ENCODE measurements around the gene REEP3. TPM values are rescaled to one million over a fixed set of nuclear protein-coding genes. Genes with fewer than 3 reads are reported as not detected.
"Not testable (repeated sequence)": the region's sequence is repeated elsewhere in the genome, so short reads cannot be mapped to it uniquely, and the experiment has no call there.

REEP3 gene
- total and polyA plus RNA-seq, 2 donors (not counting 1 experiment from before 2014, with no cell fraction given): 2.2 to 8.8 TPM

- H3K27ac ChIP-seq (ENCODE audit: low read length in 2 of 2): no peak overlapping the region
- no peaks in the 10 kb centered on the region for H3K9me3 ChIP-seq (ENCODE audit: control extremely low read depth in 1 of 3, control insufficient read depth in 2 of 3, insufficient read depth in 1 of 3, low read length in 2 of 3)
- no peaks in the 10 kb centered on the region for H3K36me3 ChIP-seq (replicated peaks in 1 of 2; ENCODE audit: control extremely low read depth in 1 of 2, control insufficient read depth in 1 of 2, extremely low read depth in 1 of 2, insufficient read depth in 2 of 2, low read length in 1 of 2)
- no peak overlapping the region for H3K4me3 Mint-ChIP-seq
- WGBS (ENCODE audit: insufficient coverage): 80% methylated on average over 1 of the region's 4 CpGs
- intact Hi-C loops (cut with micrococcal nuclease): no loop called here
- H3K9ac ChIP-seq (ENCODE audit: low read length): no peak overlapping the region
- ChIA-PET POLR2A (no interaction called here), CTCF (interaction anchor here (0.6 kb wide), 1 partner anchor 218 kb away, joined by 3 read pairs; no protein-coding TSS in a partner anchor)
- ATAC-seq (ENCODE audit: low read depth) (no peak), DNase-seq (no peak)
- H3K4me1 ChIP-seq (ENCODE audit: control insufficient read depth in 2 of 2, insufficient read depth in 2 of 2, low read length in 2 of 2): no peaks in the 10 kb centered on the region
- H3K4me1 Mint-ChIP-seq: no peaks in the 10 kb centered on the region
- H3K4me2 ChIP-seq (replicated peaks; ENCODE audit: low read depth, low read length, poor library complexity, severe bottlenecking): no peak overlapping the region
- TF ChIP-seq, protein P1, sequence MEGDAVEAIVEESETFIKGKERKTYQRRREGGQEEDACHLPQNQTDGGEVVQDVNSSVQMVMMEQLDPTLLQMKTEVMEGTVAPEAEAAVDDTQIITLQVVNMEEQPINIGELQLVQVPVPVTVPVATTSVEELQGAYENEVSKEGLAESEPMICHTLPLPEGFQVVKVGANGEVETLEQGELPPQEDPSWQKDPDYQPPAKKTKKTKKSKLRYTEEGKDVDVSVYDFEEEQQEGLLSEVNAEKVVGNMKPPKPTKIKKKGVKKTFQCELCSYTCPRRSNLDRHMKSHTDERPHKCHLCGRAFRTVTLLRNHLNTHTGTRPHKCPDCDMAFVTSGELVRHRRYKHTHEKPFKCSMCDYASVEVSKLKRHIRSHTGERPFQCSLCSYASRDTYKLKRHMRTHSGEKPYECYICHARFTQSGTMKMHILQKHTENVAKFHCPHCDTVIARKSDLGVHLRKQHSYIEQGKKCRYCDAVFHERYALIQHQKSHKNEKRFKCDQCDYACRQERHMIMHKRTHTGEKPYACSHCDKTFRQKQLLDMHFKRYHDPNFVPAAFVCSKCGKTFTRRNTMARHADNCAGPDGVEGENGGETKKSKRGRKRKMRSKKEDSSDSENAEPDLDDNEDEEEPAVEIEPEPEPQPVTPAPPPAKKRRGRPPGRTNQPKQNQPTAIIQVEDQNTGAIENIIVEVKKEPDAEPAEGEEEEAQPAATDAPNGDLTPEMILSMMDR (IDR thresholded peaks at IDR 0.05): no peak
- TF ChIP-seq EZH2 (IDR thresholded peaks at IDR 0.05; ENCODE audit: borderline replicate concordance, insufficient read depth, low read depth, low read length, poor library complexity, severe bottlenecking): no peak
- no peaks in the 10 kb centered on the region for H3K9me3 Mint-ChIP-seq (ENCODE audit: insufficient read depth)
- H3K27ac Mint-ChIP-seq: no peak overlapping the region
- no peak overlapping the region for H3K4me3 ChIP-seq (ENCODE audit: control extremely low read depth in 1 of 5, extremely low read depth in 1 of 5, insufficient read depth in 1 of 5, low read depth in 2 of 5, low read length in 4 of 5)
- H2AFZ ChIP-seq (ENCODE audit: insufficient read depth, low read depth, low read length, poor library complexity, severe bottlenecking): no peak overlapping the region
- peaks cover 31% of the 10 kb centered on the region for H3K79me2 ChIP-seq (ENCODE audit: control insufficient read depth, insufficient read depth, low read length)
- H4K20me1 ChIP-seq (ENCODE audit: control insufficient read depth, insufficient read depth, low read length, poor library complexity, severe bottlenecking): no peaks in the 10 kb centered on the region
- H3K27me3 ChIP-seq (replicated peaks in 1 of 4; ENCODE audit: control extremely low read depth in 1 of 4, control insufficient read depth in 3 of 4, insufficient read depth in 4 of 4, low read length in 3 of 4): no peaks in the 10 kb centered on the region
- no peaks in the 10 kb centered on the region for H3K27me3 Mint-ChIP-seq
Observed at GRCh38 chr10:63562857-63563256, 41.7 kb downstream of the REEP3 start.

GRCh38 chr10:63563623-63564022 is 42.4 kb downstream of the REEP3 start:
- Histone ChIP-seq H2AFZ (ENCODE audit: insufficient read depth, low read depth, low read length, poor library complexity, severe bottlenecking) (no peak overlapping the region), H3K4me3 (ENCODE audit: control extremely low read depth in 1 of 5, extremely low read depth in 1 of 5, insufficient read depth in 1 of 5, low read depth in 2 of 5, low read length in 4 of 5) (no peak overlapping the region), H3K27ac (ENCODE audit: low read length in 2 of 2) (no peak overlapping the region), H4K20me1 (ENCODE audit: control insufficient read depth, insufficient read depth, low read length, poor library complexity, severe bottlenecking) (no peaks in the 10 kb centered on the region), H3K4me1 (ENCODE audit: control insufficient read depth in 2 of 2, insufficient read depth in 2 of 2, low read length in 2 of 2) (no peaks in the 10 kb centered on the region), H3K9me3 (ENCODE audit: control extremely low read depth in 1 of 3, control insufficient read depth in 2 of 3, insufficient read depth in 1 of 3, low read length in 2 of 3) (no peaks in the 10 kb centered on the region), H3K9ac (ENCODE audit: low read length) (no peak overlapping the region), H3K4me2 (replicated peaks; ENCODE audit: low read depth, low read length, poor library complexity, severe bottlenecking) (no peak overlapping the region), H3K79me2 (ENCODE audit: control insufficient read depth, insufficient read depth, low read length) (peaks cover 24% of the 10 kb centered on the region), H3K36me3 (replicated peaks in 1 of 2; ENCODE audit: control extremely low read depth in 1 of 2, control insufficient read depth in 1 of 2, extremely low read depth in 1 of 2, insufficient read depth in 2 of 2, low read length in 1 of 2) (no peaks in the 10 kb centered on the region), H3K27me3 (replicated peaks in 1 of 4; ENCODE audit: control extremely low read depth in 1 of 4, control insufficient read depth in 3 of 4, insufficient read depth in 4 of 4, low read length in 3 of 4) (no peaks in the 10 kb centered on the region)
- no peak for TF ChIP-seq EZH2 (IDR thresholded peaks at IDR 0.05; ENCODE audit: borderline replicate concordance, insufficient read depth, low read depth, low read length, poor library complexity, severe bottlenecking)
- TF ChIP-seq, protein P1 (IDR thresholded peaks at IDR 0.05): no peak
- intact Hi-C loops (cut with micrococcal nuclease): no loop called here
- DNase-seq (no peak), ATAC-seq (ENCODE audit: low read depth) (no peak)
- Mint-ChIP-seq H3K9me3 (ENCODE audit: insufficient read depth) (no peaks in the 10 kb centered on the region), H3K4me1 (no peaks in the 10 kb centered on the region), H3K27ac (no peak overlapping the region), H3K27me3 (no peaks in the 10 kb centered on the region), H3K4me3 (no peak overlapping the region)
- ChIA-PET POLR2A (no interaction called here), CTCF (no interaction called here)
- WGBS (ENCODE audit: insufficient coverage): no CpG with 5 or more reads among the region's 3 CpGs

DNA sequence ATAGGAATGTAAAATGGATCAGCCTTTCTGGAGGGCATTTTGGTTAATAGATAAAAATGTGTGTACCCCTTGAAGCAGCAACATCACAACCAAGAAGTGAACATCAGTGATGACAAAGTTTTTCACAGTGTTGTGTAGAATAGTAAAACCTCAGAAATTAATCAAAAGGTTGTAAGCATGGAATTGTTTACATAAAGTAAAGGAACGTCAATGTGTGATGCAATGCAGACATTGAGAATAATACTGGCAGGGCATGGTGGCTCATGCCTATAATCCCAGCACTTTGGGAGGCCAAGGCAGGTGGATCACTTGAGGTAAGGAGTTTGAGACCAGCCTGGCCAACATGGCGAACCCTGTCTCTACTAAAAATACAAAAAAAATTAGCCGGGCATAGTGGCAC is 43.5 kb downstream of the REEP3 start:
- POLR2A ChIA-PET: not testable (repeated sequence)

More for the DNA sequence above, 43.5 kb downstream of the REEP3 start:
- no CpG with 5 or more reads among the region's 3 CpGs for WGBS (ENCODE audit: insufficient coverage)
- H2AFZ ChIP-seq (ENCODE audit: insufficient read depth, low read depth, low read length, poor library complexity, severe bottlenecking); H3K9ac ChIP-seq (ENCODE audit: low read length); H3K27ac Mint-ChIP-seq; intact Hi-C loops (cut with micrococcal nuclease); H3K27ac ChIP-seq (ENCODE audit: low read length in 2 of 2); H4K20me1 ChIP-seq (ENCODE audit: control insufficient read depth, insufficient read depth, low read length, poor library complexity, severe bottlenecking); H3K4me2 ChIP-seq (replicated peaks; ENCODE audit: low read depth, low read length, poor library complexity, severe bottlenecking); ATAC-seq (ENCODE audit: low read depth); DNase-seq; H3K4me3 Mint-ChIP-seq; CTCF ChIA-PET; H3K9me3 ChIP-seq (ENCODE audit: control extremely low read depth in 1 of 3, control insufficient read depth in 2 of 3, insufficient read depth in 1 of 3, low read length in 2 of 3); H3K4me1 Mint-ChIP-seq; H3K4me1 ChIP-seq (ENCODE audit: control insufficient read depth in 2 of 2, insufficient read depth in 2 of 2, low read length in 2 of 2); H3K27me3 ChIP-seq (replicated peaks in 1 of 4; ENCODE audit: control extremely low read depth in 1 of 4, control insufficient read depth in 3 of 4, insufficient read depth in 4 of 4, low read length in 3 of 4); H3K4me3 ChIP-seq (ENCODE audit: control extremely low read depth in 1 of 5, extremely low read depth in 1 of 5, insufficient read depth in 1 of 5, low read depth in 2 of 5, low read length in 4 of 5); H3K9me3 Mint-ChIP-seq (ENCODE audit: insufficient read depth); H3K27me3 Mint-ChIP-seq; H3K36me3 ChIP-seq (replicated peaks in 1 of 2; ENCODE audit: control extremely low read depth in 1 of 2, control insufficient read depth in 1 of 2, extremely low read depth in 1 of 2, insufficient read depth in 2 of 2, low read length in 1 of 2): not testable (repeated sequence)
- peaks cover 16% of the 10 kb centered on the region for H3K79me2 ChIP-seq (ENCODE audit: control insufficient read depth, insufficient read depth, low read length)

All from B cell (primary cell).